ENCODE data around the gene PRDM16. TPM values are rescaled to one million over a fixed set of nuclear protein-coding genes. Genes with fewer than 3 reads are reported as not detected.

The PRDM16 gene
- total RNA-seq, 1 experiment from 2014 or later = 1.6 TPM

DNA sequence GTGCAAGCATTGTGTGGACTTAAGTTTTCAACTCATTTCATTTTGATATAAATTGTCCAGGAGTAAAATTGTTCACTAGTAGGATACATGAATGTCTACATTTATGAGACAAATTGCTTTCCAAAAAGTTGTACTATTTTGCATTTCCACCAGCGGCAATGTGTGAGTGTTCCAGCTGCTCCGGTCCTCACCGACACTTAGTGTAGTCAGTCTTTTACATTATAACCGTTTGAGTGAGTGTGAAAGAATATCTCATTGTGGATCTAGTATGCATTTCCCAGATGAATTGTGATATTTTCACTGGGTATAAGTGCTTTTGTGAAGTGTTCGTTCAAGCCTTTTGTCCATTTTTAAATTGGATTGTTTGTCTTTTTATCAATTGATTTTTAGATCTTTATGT lies 274.0 kb downstream of the PRDM16 start:
- no peak for TF ChIP-seq ZNF416 (CRISPR knock-in tag; IDR thresholded peaks at IDR 0.05)
- TF ChIP-seq CREB1 (CRISPR knock-in tag; IDR thresholded peaks at IDR 0.05) = no peak
- TF ChIP-seq, protein P1, sequence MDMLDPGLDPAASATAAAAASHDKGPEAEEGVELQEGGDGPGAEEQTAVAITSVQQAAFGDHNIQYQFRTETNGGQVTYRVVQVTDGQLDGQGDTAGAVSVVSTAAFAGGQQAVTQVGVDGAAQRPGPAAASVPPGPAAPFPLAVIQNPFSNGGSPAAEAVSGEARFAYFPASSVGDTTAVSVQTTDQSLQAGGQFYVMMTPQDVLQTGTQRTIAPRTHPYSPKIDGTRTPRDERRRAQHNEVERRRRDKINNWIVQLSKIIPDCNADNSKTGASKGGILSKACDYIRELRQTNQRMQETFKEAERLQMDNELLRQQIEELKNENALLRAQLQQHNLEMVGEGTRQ (CRISPR knock-in tag; IDR thresholded peaks at IDR 0.05) = no peak
- TF ChIP-seq IRF2 (CRISPR knock-in tag; IDR thresholded peaks at IDR 0.05; ENCODE audit: borderline replicate concordance, low read depth) = no peak
- Mint-ChIP-seq H3K4me1 (no peaks in the 10 kb centered on the region), H3K27me3 (ENCODE audit: low read depth) (peaks cover 3% of the 10 kb centered on the region; the same call in 1 of the 2 replicates), H3K27ac (no peak overlapping the region), H3K4me3 (no peak overlapping the region), H3K36me3 (peaks cover 15% of the 10 kb centered on the region), H3K9me3 (peaks cover 27% of the 10 kb centered on the region)
- CTCF ChIA-PET = no interaction called here
- POLR2A ChIA-PET = no interaction called here
- ATAC-seq = no peak
- DNase-seq (ENCODE audit: low spot score) = no peak

DNA sequence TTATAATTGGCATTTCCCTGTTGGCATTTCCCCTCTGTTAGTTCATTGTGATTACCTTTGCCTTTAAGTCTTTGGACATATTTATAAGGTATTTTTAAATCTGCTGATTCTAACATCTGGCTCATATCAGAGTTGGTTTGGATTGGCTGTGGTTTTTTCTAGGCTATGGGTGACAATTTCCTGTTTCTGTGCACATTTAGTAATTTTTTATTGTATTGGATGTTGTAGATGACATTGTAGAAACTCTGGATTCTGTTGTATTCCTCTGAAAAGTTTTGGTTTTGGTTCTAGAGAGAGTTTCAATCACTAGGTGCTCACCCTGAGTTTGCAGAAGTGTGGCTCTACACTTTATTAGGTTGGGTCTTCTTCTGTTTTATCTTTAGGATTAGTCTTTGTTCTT lies 275.4 kb downstream of the PRDM16 start:
- H3K4me1 Mint-ChIP-seq = no peaks in the 10 kb centered on the region
- no peak overlapping the region for H3K27ac Mint-ChIP-seq
- POLR2A ChIA-PET = no interaction called here
- CTCF ChIA-PET = no interaction called here
- DNase-seq (ENCODE audit: low spot score) = no peak
- no peak for ATAC-seq
- peaks cover 3% of the 10 kb centered on the region; the same call in 1 of the 2 replicates for H3K27me3 Mint-ChIP-seq (ENCODE audit: low read depth)
- peaks cover 27% of the 10 kb centered on the region for H3K9me3 Mint-ChIP-seq
- TF ChIP-seq GRHL2 (CRISPR knock-in tag; IDR thresholded peaks at IDR 0.05; ENCODE audit: insufficient replicate concordance, severe bottlenecking) = no peak
- TF ChIP-seq SMAD4 (CRISPR knock-in tag; IDR thresholded peaks at IDR 0.05) = no peak
- TF ChIP-seq, protein P1 (CRISPR knock-in tag; IDR thresholded peaks at IDR 0.05) = no peak
- TF ChIP-seq CREB1 (CRISPR knock-in tag; IDR thresholded peaks at IDR 0.05) = no peak
- TF ChIP-seq ATF1 (CRISPR knock-in tag; IDR thresholded peaks at IDR 0.05) = no peak
- peaks cover 15% of the 10 kb centered on the region for H3K36me3 Mint-ChIP-seq
- H3K4me3 Mint-ChIP-seq = no peak overlapping the region

DNA sequence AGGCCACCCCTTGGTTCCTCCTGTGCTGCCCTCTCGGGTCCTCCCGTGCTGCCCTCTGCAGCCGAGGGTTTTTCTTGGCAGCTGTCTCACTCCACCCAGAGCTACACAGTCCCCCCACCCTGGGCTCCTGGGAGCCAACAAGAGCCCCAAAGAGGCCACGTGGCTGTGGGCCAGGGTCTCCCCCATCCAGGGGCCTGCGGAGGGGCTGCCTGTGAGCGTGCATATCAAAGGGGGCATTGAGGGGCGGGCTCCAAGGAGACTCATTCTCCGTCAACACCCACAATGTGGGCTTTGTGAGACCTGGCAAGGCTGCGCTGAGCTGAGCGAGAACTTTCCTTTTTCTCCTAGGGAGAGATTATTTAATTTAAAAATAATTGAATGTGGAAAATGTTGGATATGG lies 276.8 kb downstream of the PRDM16 start:
- ATAC-seq = no peak
- CTCF ChIA-PET = interaction anchor here (1.0 kb wide), 1 partner anchor 79 kb away, joined by 4 read pairs; no protein-coding TSS in a partner anchor
- POLR2A ChIA-PET = no interaction called here
- Mint-ChIP-seq H3K27ac (no peak overlapping the region), H3K4me1 (no peaks in the 10 kb centered on the region), H3K9me3 (peaks cover 27% of the 10 kb centered on the region), H3K4me3 (no peak overlapping the region), H3K36me3 (peaks cover 15% of the 10 kb centered on the region), H3K27me3 (ENCODE audit: low read depth) (peaks cover 3% of the 10 kb centered on the region; the same call in 1 of the 2 replicates)
- no peak for DNase-seq (ENCODE audit: low spot score)
- no peak for TF ChIP-seq MXD4 (CRISPR knock-in tag; IDR thresholded peaks at IDR 0.05; ENCODE audit: borderline replicate concordance)
- no peak for TF ChIP-seq ZNF317 (CRISPR knock-in tag; IDR thresholded peaks at IDR 0.05; ENCODE audit: borderline replicate concordance, low read depth)
- TF ChIP-seq, protein P2, sequence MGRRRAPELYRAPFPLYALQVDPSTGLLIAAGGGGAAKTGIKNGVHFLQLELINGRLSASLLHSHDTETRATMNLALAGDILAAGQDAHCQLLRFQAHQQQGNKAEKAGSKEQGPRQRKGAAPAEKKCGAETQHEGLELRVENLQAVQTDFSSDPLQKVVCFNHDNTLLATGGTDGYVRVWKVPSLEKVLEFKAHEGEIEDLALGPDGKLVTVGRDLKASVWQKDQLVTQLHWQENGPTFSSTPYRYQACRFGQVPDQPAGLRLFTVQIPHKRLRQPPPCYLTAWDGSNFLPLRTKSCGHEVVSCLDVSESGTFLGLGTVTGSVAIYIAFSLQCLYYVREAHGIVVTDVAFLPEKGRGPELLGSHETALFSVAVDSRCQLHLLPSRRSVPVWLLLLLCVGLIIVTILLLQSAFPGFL (CRISPR knock-in tag; IDR thresholded peaks at IDR 0.05; ENCODE audit: borderline replicate concordance) = no peak
- TF ChIP-seq CBFB (CRISPR knock-in tag; IDR thresholded peaks at IDR 0.05; ENCODE audit: low read depth) = no peak
- TF ChIP-seq TCF7 (CRISPR knock-in tag; IDR thresholded peaks at IDR 0.05; ENCODE audit: low read depth) = no peak
- TF ChIP-seq, protein P3, sequence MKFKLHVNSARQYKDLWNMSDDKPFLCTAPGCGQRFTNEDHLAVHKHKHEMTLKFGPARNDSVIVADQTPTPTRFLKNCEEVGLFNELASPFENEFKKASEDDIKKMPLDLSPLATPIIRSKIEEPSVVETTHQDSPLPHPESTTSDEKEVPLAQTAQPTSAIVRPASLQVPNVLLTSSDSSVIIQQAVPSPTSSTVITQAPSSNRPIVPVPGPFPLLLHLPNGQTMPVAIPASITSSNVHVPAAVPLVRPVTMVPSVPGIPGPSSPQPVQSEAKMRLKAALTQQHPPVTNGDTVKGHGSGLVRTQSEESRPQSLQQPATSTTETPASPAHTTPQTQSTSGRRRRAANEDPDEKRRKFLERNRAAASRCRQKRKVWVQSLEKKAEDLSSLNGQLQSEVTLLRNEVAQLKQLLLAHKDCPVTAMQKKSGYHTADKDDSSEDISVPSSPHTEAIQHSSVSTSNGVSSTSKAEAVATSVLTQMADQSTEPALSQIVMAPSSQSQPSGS (CRISPR knock-in tag; IDR thresholded peaks at IDR 0.05; ENCODE audit: borderline replicate concordance, low read depth) = no peak
- TF ChIP-seq FOXP1 (CRISPR knock-in tag; IDR thresholded peaks at IDR 0.05; ENCODE audit: borderline replicate concordance) = no peak
- TF ChIP-seq ZNF416 (CRISPR knock-in tag; IDR thresholded peaks at IDR 0.05) = no peak
- TF ChIP-seq, protein P4, sequence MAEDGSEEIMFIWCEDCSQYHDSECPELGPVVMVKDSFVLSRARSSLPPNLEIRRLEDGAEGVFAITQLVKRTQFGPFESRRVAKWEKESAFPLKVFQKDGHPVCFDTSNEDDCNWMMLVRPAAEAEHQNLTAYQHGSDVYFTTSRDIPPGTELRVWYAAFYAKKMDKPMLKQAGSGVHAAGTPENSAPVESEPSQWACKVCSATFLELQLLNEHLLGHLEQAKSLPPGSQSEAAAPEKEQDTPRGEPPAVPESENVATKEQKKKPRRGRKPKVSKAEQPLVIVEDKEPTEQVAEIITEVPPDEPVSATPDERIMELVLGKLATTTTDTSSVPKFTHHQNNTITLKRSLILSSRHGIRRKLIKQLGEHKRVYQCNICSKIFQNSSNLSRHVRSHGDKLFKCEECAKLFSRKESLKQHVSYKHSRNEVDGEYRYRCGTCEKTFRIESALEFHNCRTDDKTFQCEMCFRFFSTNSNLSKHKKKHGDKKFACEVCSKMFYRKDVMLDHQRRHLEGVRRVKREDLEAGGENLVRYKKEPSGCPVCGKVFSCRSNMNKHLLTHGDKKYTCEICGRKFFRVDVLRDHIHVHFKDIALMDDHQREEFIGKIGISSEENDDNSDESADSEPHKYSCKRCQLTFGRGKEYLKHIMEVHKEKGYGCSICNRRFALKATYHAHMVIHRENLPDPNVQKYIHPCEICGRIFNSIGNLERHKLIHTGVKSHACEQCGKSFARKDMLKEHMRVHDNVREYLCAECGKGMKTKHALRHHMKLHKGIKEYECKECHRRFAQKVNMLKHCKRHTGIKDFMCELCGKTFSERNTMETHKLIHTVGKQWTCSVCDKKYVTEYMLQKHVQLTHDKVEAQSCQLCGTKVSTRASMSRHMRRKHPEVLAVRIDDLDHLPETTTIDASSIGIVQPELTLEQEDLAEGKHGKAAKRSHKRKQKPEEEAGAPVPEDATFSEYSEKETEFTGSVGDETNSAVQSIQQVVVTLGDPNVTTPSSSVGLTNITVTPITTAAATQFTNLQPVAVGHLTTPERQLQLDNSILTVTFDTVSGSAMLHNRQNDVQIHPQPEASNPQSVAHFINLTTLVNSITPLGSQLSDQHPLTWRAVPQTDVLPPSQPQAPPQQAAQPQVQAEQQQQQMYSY (CRISPR knock-in tag; IDR thresholded peaks at IDR 0.05) = no peak
- no peak for TF ChIP-seq JAZF1 (CRISPR knock-in tag; IDR thresholded peaks at IDR 0.05)
- TF ChIP-seq, protein P5, sequence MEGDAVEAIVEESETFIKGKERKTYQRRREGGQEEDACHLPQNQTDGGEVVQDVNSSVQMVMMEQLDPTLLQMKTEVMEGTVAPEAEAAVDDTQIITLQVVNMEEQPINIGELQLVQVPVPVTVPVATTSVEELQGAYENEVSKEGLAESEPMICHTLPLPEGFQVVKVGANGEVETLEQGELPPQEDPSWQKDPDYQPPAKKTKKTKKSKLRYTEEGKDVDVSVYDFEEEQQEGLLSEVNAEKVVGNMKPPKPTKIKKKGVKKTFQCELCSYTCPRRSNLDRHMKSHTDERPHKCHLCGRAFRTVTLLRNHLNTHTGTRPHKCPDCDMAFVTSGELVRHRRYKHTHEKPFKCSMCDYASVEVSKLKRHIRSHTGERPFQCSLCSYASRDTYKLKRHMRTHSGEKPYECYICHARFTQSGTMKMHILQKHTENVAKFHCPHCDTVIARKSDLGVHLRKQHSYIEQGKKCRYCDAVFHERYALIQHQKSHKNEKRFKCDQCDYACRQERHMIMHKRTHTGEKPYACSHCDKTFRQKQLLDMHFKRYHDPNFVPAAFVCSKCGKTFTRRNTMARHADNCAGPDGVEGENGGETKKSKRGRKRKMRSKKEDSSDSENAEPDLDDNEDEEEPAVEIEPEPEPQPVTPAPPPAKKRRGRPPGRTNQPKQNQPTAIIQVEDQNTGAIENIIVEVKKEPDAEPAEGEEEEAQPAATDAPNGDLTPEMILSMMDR (IDR thresholded peaks at IDR 0.05) = no peak
- TF ChIP-seq RORB (CRISPR knock-in tag; IDR thresholded peaks at IDR 0.05) = no peak
- TF ChIP-seq, protein P1 (CRISPR knock-in tag; IDR thresholded peaks at IDR 0.05) = no peak
